ENCODE data around the gene ABCG5.

ABCG5 gene

DNA sequence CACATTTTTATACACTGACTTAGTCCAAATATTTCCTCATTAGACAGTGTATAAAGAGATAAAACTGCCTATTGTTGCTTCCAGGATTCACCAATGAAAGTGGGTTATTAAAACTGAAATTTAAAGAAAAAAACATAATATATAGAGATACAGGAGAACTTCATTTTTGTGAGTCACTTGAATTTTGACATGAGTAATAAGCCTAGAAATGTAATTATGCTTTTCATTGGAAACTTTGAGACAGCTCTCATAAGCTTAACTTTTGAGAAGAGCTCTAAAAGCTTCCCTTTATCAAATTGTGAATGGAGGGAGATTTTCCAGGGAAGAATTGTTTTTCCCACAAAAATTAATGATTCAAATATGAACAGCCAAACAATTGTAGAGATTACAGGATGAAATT lies 50.7 kb downstream of the ABCG5 start:
- no peak overlapping the region for H2AK5ac ChIP-seq (ENCODE audit: low read depth, low read length)
- H3K4me2 ChIP-seq (ENCODE audit: insufficient read depth, low read length, poor library complexity, severe bottlenecking) = no peak overlapping the region
- H4K91ac ChIP-seq (ENCODE audit: low read depth, low read length, poor library complexity) = no peak overlapping the region

DNA sequence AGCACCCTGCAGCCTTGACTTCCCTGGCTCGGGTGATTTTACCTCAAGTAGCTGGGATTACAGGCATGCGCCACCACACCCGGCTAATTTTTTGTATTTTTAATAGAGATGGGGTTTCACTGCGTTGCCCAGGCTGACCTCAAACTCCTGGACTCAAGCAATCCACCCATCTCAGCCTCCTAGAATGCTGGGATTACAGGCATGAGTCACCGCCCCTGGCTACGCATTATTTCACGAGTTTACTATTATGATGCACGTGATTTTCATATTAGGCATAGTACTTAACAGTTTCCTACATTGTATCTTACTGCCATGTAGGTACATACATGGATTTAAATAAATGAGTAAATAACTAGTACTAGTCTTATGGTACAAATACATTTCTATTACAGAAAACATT lies 60.4 kb downstream of the ABCG5 start:
- H3K27ac ChIP-seq (replicated peaks; ENCODE audit: low read length) = no peak overlapping the region
- no peak for DNase-seq (ENCODE audit: low spot score)
- no peak overlapping the region for H3K4me2 ChIP-seq (ENCODE audit: insufficient read depth, low read length, poor library complexity, severe bottlenecking)
- H3K4ac ChIP-seq (ENCODE audit: low read length) = no peak overlapping the region
- H2BK5ac ChIP-seq (ENCODE audit: low read length) = no peak overlapping the region
- H2BK120ac ChIP-seq (ENCODE audit: low read depth, low read length) = no peak overlapping the region
- no peaks in the 10 kb centered on the region for H3K79me1 ChIP-seq (ENCODE audit: low read depth, low read length)
- H3K4me3 ChIP-seq (ENCODE audit: low read length in 2 of 2) = no peak overlapping the region
- H3K4me1 ChIP-seq (ENCODE audit: control insufficient read depth in 2 of 2, insufficient read depth in 1 of 2, low read depth in 1 of 2, low read length in 2 of 2) = no peaks in the 10 kb centered on the region
- no peak overlapping the region for H4K91ac ChIP-seq (ENCODE audit: low read depth, low read length, poor library complexity)
- H3K9ac ChIP-seq (ENCODE audit: low read depth, low read length, poor library complexity) = no peak overlapping the region
- H2AFZ ChIP-seq (ENCODE audit: low read length) = no peak overlapping the region
- H3K18ac ChIP-seq (ENCODE audit: low read length) = no peak overlapping the region
- no peak overlapping the region for H2AK5ac ChIP-seq (ENCODE audit: low read depth, low read length)
- WGBS, 2 donors (ENCODE audit: extremely low coverage in 2 of 2, insufficient read length in 2 of 2, insufficient replicate concordance in 1 of 2) = no CpG with 5 or more reads among the region's 8 CpGs
- peaks cover 4 to 7% of the 10 kb centered on the region in 2 donors for H3K36me3 ChIP-seq (replicated peaks in 1 of 2; ENCODE audit: control insufficient read depth in 2 of 2, insufficient read depth in 2 of 2, low read length in 2 of 2)
- no peak overlapping the region for H3K23ac ChIP-seq (ENCODE audit: low read depth, low read length, poor library complexity)
- H2BK12ac ChIP-seq (ENCODE audit: low read length) = no peak overlapping the region
- no peak overlapping the region for H4K8ac ChIP-seq (ENCODE audit: low read depth, low read length)
- H3K27me3 ChIP-seq (ENCODE audit: control insufficient read depth in 3 of 3, insufficient read depth in 3 of 3, low read depth in 1 of 3, low read length in 3 of 3) = no peaks in the 10 kb centered on the region
- no peak overlapping the region for H3K14ac ChIP-seq (ENCODE audit: low read length)
- no peaks in the 10 kb centered on the region for H3K9me3 ChIP-seq (replicated peaks in 1 of 2; ENCODE audit: control insufficient read depth in 2 of 2, insufficient read depth in 1 of 2, low read depth in 1 of 2, low read length in 2 of 2)
- H2BK15ac ChIP-seq (ENCODE audit: low read length) = no peak overlapping the region

More for the DNA sequence above, 50.7 kb downstream of the ABCG5 start:
- Histone ChIP-seq H3K4me3 (ENCODE audit: low read length in 2 of 2) (no peak overlapping the region), H3K9ac (ENCODE audit: low read depth, low read length, poor library complexity) (no peak overlapping the region), H3K9me3 (replicated peaks in 1 of 2; ENCODE audit: control insufficient read depth in 2 of 2, insufficient read depth in 1 of 2, low read depth in 1 of 2, low read length in 2 of 2) (no peaks in the 10 kb centered on the region), H3K4ac (ENCODE audit: low read length) (no peak overlapping the region), H2BK120ac (ENCODE audit: low read depth, low read length) (no peak overlapping the region), H3K27ac (replicated peaks; ENCODE audit: low read length) (no peak overlapping the region), H3K23ac (ENCODE audit: low read depth, low read length, poor library complexity) (no peak overlapping the region), H2BK12ac (ENCODE audit: low read length) (no peak overlapping the region), H3K79me1 (ENCODE audit: low read depth, low read length) (no peaks in the 10 kb centered on the region), H4K8ac (ENCODE audit: low read depth, low read length) (no peak overlapping the region), H2AFZ (ENCODE audit: low read length) (no peak overlapping the region), H3K27me3 (ENCODE audit: control insufficient read depth in 3 of 3, insufficient read depth in 3 of 3, low read depth in 1 of 3, low read length in 3 of 3) (no peaks in the 10 kb centered on the region), H2BK5ac (ENCODE audit: low read length) (no peak overlapping the region), H3K18ac (ENCODE audit: low read length) (no peak overlapping the region), H3K4me1 (ENCODE audit: control insufficient read depth in 2 of 2, insufficient read depth in 1 of 2, low read depth in 1 of 2, low read length in 2 of 2) (no peaks in the 10 kb centered on the region), H2BK15ac (ENCODE audit: low read length) (no peak overlapping the region), H3K14ac (ENCODE audit: low read length) (no peak overlapping the region), H3K36me3 (replicated peaks in 1 of 2; ENCODE audit: control insufficient read depth in 2 of 2, insufficient read depth in 2 of 2, low read length in 2 of 2) (peaks cover 3 to 43% of the 10 kb centered on the region in 2 donors)
- DNase-seq (ENCODE audit: low spot score) = no peak

DNA sequence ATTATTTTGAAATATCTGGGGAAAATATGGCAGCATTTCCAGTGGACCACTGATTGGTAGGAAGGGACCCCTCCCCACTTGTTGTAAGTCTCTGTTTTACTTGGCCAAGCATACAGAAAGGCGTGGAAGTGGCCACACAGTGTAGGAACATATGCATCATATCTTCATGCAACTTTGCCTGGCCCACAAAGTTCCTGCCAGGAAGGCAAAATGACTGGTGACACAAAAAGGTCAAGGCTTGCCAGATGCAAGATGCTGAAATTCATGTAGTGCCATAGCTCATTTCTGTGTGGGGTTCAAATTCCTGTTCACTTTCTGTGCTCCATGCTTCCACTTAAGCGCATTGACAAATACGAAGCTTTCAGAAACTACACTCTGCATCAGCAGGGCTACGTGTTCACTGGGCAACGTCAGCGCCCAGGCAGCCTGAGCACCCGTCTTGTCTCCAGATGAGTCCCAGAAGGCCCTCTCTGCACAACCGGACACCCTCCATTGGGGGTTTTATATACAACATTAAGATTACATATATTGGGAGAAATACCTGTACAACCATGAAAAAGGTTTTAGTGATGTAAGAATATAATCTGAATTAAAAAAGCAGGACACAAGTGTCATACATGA lies 61.2 kb downstream of the ABCG5 start:
- WGBS, 2 donors (ENCODE audit: extremely low coverage in 2 of 2, insufficient read length in 2 of 2, insufficient replicate concordance in 1 of 2) = no CpG with 5 or more reads among the region's 8 CpGs

DNA sequence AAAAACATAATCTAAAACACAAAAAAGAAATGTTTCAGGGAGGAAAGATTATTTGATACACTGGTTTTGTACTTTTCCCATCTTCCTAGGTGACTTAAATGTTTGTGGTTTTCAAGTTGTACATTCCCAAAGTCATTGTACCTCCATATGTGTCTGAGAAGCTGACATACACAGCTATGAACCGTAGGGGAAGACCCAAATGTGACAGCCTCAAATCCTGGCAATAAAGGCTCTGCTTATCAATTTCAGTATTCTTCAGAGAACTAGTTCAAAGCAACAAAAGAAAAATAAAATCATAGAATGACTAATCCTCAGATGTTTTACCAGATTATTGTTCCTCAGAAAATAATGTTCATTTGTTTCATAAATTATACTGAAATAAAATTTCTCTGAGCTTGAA lies 62.3 kb downstream of the ABCG5 start:
- DNase-seq (ENCODE audit: low spot score) = no peak
- no peak overlapping the region for H3K27ac ChIP-seq (replicated peaks; ENCODE audit: low read length)
- no peak overlapping the region for H2AK5ac ChIP-seq (ENCODE audit: low read depth, low read length)
- H4K91ac ChIP-seq (ENCODE audit: low read depth, low read length, poor library complexity) = no peak overlapping the region
- H3K9ac ChIP-seq (ENCODE audit: low read depth, low read length, poor library complexity) = no peak overlapping the region
- no peak overlapping the region for H2AFZ ChIP-seq (ENCODE audit: low read length)
- no peak overlapping the region for H2BK12ac ChIP-seq (ENCODE audit: low read length)
- H2BK5ac ChIP-seq (ENCODE audit: low read length) = no peak overlapping the region
- peaks cover 4 to 7% of the 10 kb centered on the region in 2 donors for H3K36me3 ChIP-seq (replicated peaks in 1 of 2; ENCODE audit: control insufficient read depth in 2 of 2, insufficient read depth in 2 of 2, low read length in 2 of 2)
- no peak overlapping the region for H3K4ac ChIP-seq (ENCODE audit: low read length)
- no peak overlapping the region for H2BK15ac ChIP-seq (ENCODE audit: low read length)
- no CpG with 5 or more reads among the region's 1 CpG for WGBS, 2 donors (ENCODE audit: extremely low coverage in 2 of 2, insufficient read length in 2 of 2, insufficient replicate concordance in 1 of 2)
- H4K8ac ChIP-seq (ENCODE audit: low read depth, low read length) = no peak overlapping the region
- H2BK120ac ChIP-seq (ENCODE audit: low read depth, low read length) = no peak overlapping the region
- H3K4me3 ChIP-seq (ENCODE audit: low read length in 2 of 2) = no peak overlapping the region
- H3K18ac ChIP-seq (ENCODE audit: low read length) = no peak overlapping the region
- no peaks in the 10 kb centered on the region for H3K9me3 ChIP-seq (replicated peaks in 1 of 2; ENCODE audit: control insufficient read depth in 2 of 2, insufficient read depth in 1 of 2, low read depth in 1 of 2, low read length in 2 of 2)
- H3K4me2 ChIP-seq (ENCODE audit: insufficient read depth, low read length, poor library complexity, severe bottlenecking) = no peak overlapping the region
- H3K79me1 ChIP-seq (ENCODE audit: low read depth, low read length) = no peaks in the 10 kb centered on the region
- no peak overlapping the region for H3K23ac ChIP-seq (ENCODE audit: low read depth, low read length, poor library complexity)
- no peaks in the 10 kb centered on the region for H3K27me3 ChIP-seq (ENCODE audit: control insufficient read depth in 3 of 3, insufficient read depth in 3 of 3, low read depth in 1 of 3, low read length in 3 of 3)
- no peak overlapping the region for H3K14ac ChIP-seq (ENCODE audit: low read length)
- H3K4me1 ChIP-seq (ENCODE audit: control insufficient read depth in 2 of 2, insufficient read depth in 1 of 2, low read depth in 1 of 2, low read length in 2 of 2) = no peaks in the 10 kb centered on the region

More for the DNA sequence above, 61.2 kb downstream of the ABCG5 start:
- no peaks in the 10 kb centered on the region for H3K9me3 ChIP-seq (replicated peaks in 1 of 2; ENCODE audit: control insufficient read depth in 2 of 2, insufficient read depth in 1 of 2, low read depth in 1 of 2, low read length in 2 of 2)
- H2BK12ac ChIP-seq (ENCODE audit: low read length) = no peak overlapping the region
- H4K8ac ChIP-seq (ENCODE audit: low read depth, low read length) = no peak overlapping the region
- no peak overlapping the region for H3K4me2 ChIP-seq (ENCODE audit: insufficient read depth, low read length, poor library complexity, severe bottlenecking)
- H2BK120ac ChIP-seq (ENCODE audit: low read depth, low read length) = no peak overlapping the region
- no peak overlapping the region for H3K18ac ChIP-seq (ENCODE audit: low read length)
- H3K36me3 ChIP-seq (replicated peaks in 1 of 2; ENCODE audit: control insufficient read depth in 2 of 2, insufficient read depth in 2 of 2, low read length in 2 of 2) = peaks cover 4 to 7% of the 10 kb centered on the region in 2 donors
- no peak overlapping the region for H2BK15ac ChIP-seq (ENCODE audit: low read length)
- no peak overlapping the region for H3K4ac ChIP-seq (ENCODE audit: low read length)
- H3K4me1 ChIP-seq (ENCODE audit: control insufficient read depth in 2 of 2, insufficient read depth in 1 of 2, low read depth in 1 of 2, low read length in 2 of 2) = no peaks in the 10 kb centered on the region
- no peak overlapping the region for H2AK5ac ChIP-seq (ENCODE audit: low read depth, low read length)
- H4K91ac ChIP-seq (ENCODE audit: low read depth, low read length, poor library complexity) = no peak overlapping the region
- no peak overlapping the region for H3K23ac ChIP-seq (ENCODE audit: low read depth, low read length, poor library complexity)
- DNase-seq (ENCODE audit: low spot score) = no peak
- peak overlapping the region in 1 of 2 donors; percentile 17 for H3K4me3 ChIP-seq (ENCODE audit: low read length in 2 of 2)
- H3K79me1 ChIP-seq (ENCODE audit: low read depth, low read length) = no peaks in the 10 kb centered on the region
- H2BK5ac ChIP-seq (ENCODE audit: low read length) = no peak overlapping the region
- no peak overlapping the region for H3K27ac ChIP-seq (replicated peaks; ENCODE audit: low read length)
- peak overlapping the region; percentile 12 for H3K9ac ChIP-seq (ENCODE audit: low read depth, low read length, poor library complexity)
- H3K27me3 ChIP-seq (ENCODE audit: control insufficient read depth in 3 of 3, insufficient read depth in 3 of 3, low read depth in 1 of 3, low read length in 3 of 3) = no peaks in the 10 kb centered on the region
- no peak overlapping the region for H2AFZ ChIP-seq (ENCODE audit: low read length)
- H3K14ac ChIP-seq (ENCODE audit: low read length) = no peak overlapping the region

Measured in neuronal stem cell (in vitro differentiated cells).